Activated CD4-positive, alpha-beta T cell treated with anti-CD3 and anti-CD28 coated beads, Interleukin-2, amount 50 U/mL, for 24 hours (primary cell): ENCODE results near the gene KANSL1L.
"Not testable (repeated sequence)": the region's sequence is repeated elsewhere in the genome, so short reads cannot be mapped to it uniquely, and the experiment has no call there.

ENCODE experiments used
- DNase-seq, 2 donors: peaks; one replicate each; pipeline ENCODE4 v3.0.0-alpha.2; 2020; ENCODE audit warnings: low read depth in 1 of 2, low spot score in 1 of 2

Gene KANSL1L

DNA sequence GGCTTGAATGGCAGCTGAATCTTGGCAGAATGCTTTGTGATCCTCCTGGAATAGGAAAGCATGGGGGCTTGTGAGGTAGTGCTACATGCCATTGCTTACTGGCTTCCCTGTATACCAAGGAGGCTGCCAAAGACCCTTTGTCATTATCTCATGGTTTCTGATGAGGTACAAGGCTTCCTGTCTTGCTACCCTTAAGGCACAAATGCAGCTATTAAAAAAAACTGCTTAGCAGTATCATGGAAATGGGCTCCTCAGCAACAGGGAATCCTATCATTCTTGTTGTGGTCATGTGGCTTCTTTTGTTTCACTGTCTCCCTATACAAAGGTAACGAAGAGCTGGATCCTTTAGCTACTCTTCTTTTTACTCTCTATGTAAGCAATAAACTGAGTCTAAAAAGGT is 6.6 kb upstream of the KANSL1L start:
- DNase-seq = no peak

DNA sequence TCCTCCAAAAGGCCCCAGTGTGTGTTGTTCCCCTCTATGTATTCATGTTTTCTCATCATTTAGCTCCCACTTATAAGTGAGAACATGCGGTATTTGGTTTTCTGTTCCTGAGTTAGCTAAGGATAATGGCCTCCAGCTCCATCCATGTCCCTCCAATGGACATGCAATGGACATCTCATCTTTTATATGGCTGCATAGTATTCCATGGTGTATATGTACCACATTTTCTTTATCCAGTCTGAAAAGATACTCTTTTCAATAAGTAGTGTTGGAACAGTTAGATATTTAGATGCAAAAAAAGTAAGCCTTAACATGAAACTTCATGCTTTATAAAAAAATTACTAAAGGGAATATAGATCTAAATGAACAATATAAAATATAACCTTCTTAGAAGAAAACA is 5.9 kb upstream of the KANSL1L start:
- DNase-seq = not testable (repeated sequence)

DNA sequence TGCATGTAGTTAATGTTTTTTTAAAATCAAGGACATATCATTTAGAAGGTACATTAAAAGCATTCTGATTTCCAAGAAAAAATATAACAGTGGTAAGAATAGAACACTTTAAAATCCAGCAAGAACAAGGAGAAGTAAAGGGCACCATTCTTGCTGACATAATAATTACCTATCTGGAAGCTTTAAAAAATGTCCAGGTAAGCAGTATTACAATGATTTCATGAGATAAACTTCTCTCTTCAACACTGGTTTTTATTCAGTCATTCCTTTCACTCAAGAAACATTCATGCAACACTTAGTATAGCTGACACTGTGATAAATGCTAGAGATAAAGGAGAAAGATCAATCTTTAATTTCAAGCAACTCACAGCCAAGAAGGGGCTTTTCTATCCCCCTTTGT is 2.9 kb upstream of the KANSL1L start:
- DNase-seq = no peak

DNA sequence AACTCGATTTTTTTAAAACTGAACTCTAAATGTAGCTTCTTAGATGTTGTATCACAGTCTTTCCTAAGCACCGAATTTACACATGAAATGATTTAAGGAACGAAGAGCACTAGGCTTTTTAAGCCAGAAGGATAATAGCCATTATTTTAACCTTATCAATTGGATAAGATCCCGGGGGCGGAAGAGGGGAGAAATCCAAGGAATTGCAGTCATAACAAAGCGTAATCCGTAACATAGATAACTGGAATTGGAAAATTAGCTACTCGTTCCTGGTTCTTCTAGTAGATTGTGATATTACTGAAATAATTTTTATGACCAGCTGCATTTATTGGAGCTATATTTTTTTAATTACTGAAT is 988 bp upstream of the KANSL1L start:
- no peak for DNase-seq

DNA sequence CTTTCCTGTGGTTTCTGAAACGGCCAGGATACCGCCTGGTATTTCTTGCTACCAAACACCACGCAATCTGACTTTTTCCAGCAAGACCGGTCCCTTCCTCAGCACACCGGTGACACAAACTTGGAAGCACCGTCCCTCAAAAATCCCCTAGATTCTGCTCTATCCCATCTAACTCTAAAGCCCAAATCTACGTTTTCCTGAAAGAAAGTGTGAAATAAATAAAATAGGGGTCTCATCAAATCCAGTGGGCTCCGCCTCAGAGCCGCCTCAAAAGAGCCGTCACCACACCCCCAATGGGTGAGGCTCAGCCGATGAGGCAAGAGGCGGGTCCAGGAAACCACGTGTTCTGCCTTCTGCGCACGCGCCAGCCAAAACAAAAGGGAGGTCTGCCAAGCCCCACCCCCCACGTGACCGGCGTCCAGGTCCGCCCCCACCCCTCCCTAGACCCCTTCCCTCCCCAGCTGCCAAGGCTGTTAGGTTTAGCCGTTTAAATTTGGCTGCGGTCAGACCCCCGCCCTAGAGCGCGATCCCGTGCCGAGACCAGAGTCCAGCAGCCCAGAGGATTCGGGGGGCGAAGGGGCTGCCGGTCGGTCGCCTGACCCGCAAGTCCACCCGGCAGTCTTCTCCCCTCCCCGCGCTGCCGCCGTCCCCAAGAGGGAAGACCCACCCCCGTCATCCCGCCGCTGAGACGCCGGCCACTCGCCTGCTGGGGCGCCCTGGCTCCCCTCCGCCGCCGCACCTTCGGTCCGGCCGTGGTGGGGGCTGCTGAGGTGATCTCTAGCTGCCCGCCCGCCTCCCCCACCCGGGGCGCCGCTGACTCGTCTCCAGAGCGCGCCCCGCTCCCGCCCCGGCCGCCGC is 534 bp downstream of the KANSL1L start:
- DNase-seq = peak; percentile 93 to 96

DNA sequence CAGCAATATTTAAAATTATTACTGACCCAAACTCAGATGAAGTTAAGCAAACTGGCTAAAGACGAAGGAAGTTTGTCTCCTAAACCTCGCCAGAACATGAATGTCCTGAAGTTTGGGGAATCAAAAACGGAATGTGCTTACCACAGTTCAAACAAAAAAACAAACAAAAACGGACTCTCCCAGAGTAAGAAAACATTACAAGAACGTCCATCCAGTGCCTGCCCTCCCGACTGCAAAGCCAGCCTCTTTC is 1.1 kb downstream of the KANSL1L start:
- DNase-seq = no peak

DNA sequence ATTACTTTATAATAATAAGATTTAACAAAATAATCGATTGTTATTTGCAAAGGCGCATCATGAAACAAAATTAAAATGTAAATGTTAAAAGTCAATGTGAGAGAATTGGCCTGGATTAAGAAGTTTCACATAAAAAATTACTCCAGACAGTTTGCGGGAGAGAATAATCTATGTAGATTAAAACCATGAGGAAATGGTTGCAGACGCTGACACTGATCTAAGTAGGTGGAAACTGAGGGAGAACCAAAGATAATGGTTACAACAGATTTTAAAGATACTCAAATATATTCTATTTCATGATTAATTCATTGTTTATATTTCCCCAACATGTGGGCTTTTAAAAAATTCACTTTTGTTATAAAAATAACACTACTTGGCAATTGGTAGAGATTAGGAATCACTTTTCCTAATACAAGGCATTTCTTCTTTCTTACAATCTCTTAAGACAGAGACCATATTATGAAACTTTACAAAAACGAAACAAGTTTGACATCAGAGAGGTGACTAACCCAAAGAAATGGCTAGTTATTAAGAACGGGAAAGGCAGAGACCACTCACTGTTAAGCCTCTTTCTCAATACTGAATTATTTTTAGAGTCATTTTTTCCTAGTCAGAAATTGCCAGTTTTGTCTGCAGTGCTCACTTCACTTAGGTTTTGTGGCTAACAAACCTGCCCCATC is 1.6 kb downstream of the KANSL1L start:
- DNase-seq = no peak

DNA sequence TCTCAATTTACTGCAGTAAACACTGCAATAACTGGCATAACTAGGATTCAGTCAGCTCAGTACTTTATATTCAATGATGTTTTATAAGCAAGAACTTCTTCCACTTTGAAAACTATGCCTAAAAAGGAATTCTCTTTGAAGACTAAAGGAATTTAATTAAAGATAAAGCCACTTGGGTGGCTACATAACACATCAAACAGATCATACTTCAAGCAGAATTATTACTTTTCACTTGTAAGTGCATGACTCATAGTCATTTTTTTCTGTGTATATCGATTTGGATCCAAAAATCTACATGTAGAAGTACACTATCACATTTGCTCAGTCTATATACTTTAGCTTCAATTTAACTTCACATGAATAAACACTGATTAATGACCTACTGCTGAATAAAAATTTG is 4.0 kb downstream of the KANSL1L start:
- no peak for DNase-seq

DNA sequence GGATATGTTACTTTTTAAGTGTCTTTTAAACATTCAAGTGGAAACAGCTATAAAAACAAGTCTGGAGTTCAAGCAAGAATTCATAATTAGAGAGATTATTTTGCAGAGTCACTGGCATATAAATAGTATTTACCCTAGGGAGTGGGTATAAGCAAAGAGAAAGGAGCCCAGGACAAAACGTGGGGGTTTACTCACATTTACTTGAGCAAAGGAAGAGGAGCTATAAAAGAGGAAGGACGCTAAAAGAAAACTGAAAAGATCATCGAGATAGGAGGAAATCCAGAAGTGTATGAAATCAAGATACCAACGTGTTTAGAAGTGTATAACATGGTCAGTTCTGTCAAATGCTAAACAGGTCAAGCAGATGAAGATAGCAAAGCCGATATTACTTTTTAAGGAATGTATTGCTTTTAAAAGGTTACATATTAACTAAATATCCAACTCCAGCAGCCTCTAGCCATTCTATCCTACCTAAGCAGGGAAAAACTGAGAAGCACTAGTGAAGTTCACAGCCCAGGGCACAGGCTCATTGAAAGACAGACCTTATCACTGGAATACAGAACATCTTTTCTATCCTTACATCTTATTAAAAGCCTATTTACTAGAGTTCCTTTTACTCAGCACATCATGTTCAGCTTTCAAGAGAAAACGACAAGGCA is 8.6 kb downstream of the KANSL1L start:
- DNase-seq = no peak

DNA sequence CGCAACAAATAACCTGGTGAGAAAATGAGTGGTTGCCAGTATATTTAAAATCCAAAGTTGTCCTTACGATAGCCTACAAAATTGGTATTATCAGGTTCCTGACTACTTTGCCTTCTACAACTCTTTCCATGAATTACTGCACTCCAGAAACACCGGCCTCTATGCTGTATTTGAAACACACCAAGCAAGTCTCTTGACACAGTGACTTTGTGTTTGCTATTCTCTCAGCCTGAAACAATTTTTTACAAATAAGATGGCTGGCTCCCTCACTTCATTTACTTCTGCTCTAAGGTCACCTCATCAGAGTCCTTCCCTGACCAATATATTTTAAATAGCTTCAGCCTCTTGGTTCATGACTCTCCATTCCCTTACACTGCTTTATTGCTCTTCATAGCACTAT is 12.2 kb downstream of the KANSL1L start:
- DNase-seq = no peak

DNA sequence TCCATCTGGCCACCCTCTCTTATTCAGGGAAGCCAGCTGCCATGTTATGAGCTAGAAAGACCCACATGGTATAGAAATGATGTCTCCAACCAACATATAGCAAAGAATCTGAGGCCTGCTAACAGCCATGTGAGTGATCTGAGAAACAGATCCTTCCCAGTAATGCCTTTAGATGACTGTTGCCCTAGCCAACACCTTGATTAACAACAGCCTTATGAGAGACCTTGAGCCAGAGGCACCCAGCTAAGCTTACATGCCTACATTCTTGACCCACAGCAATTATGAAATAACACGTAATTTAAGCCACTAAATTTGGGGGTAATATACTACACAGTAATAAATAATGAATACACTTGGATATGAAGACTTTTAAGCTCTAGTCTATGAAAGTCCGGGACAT is 13.0 kb downstream of the KANSL1L start:
- no peak for DNase-seq

DNA sequence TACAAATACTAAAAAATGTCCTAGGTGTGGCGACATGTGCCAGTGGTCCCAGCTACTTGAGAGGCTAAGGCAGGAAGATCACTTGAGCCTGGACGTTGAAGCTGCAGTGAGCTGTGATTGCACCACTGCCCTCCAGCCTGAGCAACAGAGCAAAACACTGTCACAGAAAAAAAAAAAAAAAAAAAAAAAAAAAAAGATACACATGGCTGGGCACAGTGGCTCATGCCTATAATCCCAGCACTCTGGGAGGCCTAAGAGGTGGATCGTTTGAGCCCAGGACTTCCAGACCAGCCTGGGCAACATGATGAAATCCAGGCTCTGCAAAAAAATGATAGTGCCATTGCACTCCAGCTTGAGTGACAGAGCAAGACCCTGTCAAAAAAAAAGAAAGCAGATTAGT is 13.7 kb downstream of the KANSL1L start:
- no peak for DNase-seq

DNA sequence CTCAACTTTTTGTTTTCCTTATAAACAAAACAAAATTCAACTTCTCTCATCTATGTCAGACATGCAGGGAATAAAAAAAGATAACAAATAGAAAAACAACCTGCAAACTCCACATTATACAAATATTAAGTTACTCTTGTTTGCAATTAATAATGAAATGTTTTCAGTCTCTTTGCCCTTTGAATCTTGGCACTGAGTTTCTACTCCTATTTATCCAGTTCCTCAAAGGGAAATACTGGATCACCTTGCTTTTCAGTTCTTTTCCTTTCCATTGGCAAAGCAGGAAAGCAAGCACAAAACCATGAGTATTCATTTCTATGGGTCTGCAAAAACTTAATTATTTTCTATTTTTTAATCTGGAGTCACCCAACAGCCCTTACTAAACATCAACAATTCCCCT is 23.6 kb downstream of the KANSL1L start:
- DNase-seq = no peak

DNA sequence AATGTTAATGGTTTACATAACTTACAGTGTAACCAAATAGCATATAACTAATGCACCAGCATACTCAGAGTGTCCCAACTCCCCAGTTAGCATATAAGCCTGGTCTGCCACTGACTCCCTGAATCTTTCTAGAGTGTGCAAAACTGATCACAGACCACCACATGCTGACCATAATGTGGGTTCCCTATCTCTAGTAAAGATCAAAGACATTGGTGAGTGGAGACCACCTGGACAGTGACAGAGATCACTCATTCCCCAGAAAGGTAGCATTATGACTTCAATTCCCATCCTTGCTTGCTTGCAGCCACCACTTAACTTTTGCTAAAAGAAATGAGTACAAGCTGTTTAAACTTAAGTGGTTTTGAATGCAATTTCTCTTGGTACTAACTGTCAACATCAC is 39.0 kb downstream of the KANSL1L start:
- no peak for DNase-seq

DNA sequence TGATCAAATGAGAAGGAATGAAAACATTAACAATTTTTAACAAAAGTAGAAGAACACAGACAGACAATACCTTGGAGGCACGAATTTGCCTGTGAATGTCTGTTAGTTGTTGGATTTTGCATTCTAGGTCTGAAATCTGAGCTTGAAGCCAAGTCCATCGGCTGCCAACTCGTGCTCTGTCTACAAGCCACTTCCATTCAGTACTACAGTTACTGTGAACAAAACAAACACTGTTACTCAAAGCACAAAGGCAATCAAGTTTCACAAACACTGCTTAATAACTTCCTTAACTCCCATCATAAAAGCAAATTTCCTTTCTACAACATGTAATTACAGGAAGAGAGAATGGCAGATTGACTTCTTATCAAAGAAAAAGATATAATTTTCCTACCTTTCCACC is 42.2 kb downstream of the KANSL1L start:
- DNase-seq = no peak

DNA sequence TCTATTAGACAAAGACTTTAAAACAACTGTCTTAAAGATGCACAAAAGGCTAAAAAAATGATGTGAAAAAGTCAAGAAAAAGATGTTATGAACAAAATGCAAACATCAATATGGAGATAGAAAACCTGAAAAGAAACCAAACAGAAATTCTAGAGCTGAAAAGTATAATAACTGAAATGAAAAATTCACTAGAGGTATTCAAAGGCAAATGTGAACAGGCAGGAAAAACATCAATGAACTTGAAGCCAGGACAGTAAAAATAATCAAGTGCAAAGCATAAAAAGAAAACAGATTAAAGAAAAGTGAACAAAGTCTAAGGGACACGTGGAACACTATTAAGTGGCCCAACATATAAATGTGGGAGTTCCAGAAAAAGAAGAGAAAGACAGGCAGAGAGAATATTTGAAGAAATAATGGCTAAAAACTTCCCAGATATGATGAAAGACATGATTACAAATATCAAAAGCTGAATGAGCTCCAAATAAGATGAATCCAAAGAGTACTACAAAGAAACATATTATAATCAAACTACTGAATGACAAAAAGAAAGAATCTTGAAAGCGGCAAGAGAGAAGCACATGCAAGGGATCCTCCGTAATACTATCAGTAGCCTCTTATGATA is 57.5 kb downstream of the KANSL1L start:
- no peak for DNase-seq

DNA sequence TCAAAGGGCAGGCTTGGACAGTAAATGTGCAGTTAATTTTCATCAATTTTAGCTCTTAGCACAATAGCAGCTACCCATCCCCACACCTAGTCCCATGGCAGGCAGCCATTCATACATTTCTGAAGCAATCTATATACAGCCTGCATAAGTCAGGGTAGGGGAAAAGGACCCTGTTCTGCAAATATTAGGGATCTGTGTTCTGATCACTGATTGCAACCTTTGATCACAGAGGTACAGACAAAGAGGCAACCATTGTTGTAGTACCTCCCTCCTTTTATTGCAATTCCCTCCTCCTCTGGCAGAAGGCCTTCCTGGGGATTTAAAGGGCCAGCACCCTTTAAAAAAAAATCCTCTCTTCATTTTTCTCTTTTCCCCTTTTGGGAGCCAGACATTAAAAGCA is 58.3 kb downstream of the KANSL1L start:
- DNase-seq = no peak

DNA sequence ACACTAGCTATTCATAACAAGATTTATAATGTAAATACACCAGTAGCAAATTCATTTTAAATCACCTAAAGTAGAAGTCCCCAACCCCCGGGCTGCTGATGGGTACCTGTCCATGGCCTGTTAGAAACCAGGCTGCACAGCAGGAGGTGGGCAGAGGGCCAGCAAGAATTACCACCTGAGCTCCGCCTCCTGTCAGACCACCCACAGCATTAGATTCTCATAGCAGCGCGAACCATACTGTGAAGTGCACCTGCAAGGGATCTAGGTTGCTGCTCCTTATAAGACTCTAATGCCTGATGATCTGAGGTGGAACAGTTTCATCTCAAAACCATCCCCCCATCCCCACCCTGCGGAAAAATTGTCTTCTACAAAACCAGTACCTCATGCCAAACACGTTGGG is 71.3 kb downstream of the KANSL1L start:
- no peak for DNase-seq

DNA sequence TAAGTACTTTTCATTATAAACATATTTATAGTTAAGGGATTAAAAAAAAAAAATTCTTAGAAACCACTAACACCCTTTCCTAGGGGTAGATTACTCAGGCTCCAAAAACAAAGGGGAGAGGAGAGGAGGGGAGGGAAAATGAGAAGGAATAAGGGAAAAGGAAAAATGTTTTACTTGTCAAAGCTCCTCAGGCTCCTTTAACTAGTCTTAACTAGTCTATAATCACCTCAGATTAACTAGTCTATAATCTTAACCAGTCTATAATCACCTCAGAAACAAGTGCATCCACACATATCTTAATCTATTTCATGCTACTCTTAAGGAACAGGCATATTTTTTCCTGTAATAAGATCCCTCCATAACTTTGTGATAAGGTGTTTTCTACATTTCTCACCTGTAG is 76.4 kb downstream of the KANSL1L start:
- DNase-seq = no peak

DNA sequence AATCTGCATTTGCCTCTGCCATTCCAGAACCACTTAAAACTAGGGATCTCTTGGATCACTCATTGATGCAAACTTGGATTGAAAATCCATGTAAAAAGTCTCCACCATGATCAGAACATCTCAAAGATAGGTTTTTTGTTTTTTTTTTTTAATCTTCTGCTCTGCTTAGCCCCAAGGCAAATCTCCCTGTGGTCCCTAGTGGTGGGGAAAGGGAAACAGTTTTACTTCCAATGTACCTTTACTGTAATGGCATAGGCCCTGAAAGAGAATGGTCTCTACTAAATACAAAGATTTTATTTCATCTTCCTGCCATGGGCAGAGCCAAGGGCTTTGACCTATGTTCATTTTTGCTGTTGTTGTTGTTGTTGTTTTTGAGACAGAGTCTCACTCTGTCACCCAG is 78.4 kb downstream of the KANSL1L start:
- DNase-seq = no peak

DNA sequence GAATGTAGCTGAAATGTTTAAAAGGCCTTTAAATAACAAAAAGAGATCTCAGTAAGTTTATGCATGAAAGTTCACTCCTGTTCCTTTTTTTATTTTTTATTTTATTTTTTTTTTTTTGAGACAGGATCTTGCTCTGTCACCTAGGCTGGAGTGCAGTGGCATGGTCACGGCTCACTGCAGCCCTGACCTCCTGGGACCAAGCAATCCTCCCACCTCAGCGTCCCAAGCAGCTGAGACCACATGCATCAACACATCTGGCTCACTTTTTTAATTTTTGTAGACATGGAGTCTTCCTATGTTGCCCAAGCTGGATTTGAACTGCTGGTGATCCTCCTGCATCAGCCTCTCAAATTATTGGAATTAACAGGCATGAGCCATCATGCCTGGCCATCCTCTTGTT is 84.3 kb downstream of the KANSL1L start:
- DNase-seq = no peak

DNA sequence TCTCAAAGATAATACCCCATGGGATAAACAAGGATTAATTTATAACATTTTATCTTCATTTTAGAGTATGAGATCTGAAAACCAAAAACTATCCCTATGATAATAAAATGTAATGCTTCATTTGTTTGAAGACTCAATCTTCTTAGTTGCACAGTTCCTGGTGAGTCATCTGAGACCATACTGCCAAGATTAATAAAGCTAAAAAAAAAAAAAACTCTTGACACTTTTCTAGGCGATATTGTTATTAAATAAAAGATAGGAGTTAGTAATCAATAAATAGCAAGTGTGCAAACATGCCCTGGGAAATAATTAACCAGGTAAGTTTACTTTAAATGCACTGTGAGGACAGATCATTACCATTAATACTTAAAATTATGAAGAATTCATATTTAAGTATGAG is 84.9 kb downstream of the KANSL1L start:
- DNase-seq = no peak
